ENCODE data around the gene TRDN.

- TF ChIP-seq POLR2A (IDR thresholded peaks at IDR 0.05) (no peak), CTCF (IDR thresholded peaks at IDR 0.05) (no peak)
Observed at GRCh38 chr6:123635567-123635966, 1.2 kb downstream of the TRDN start.
